HepG2 (cell line): ENCODE results near the gene TSSK6. TPM values are rescaled to one million over a fixed set of nuclear protein-coding genes. Genes with fewer than 3 reads are reported as not detected.

ENCODE experiments used
- ATAC-seq: fragments of 200-7000 bp; cut with Tn5 transposase; 3 replicates; pipeline ENCODE4 v1.9.1; 2020; ENCODE audit warnings: mild to moderate bottlenecking, moderate library complexity
- BruUV-seq: library from RNA; stranded (reverse); fragments of 400-500 nt; replicated peaks from 2 replicates; lab custom pipeline; 2021; lab: Mats Ljungman, UMichigan
- CTCF ChIA-PET: fragments of 300-600 bp; formaldehyde crosslinking; extraction: SDS; loops from one replicate; lab custom pipeline; 2021; ENCODE audit warnings: low total read pairs, inconsistent platforms, low intra/inter-chr PET ratio; lab: Yijun Ruan, JAX
- POLR2A ChIA-PET: fragments of 350-600 bp; sonication (Branson Sonifier 250); formaldehyde crosslinking; loops from one replicate; lab custom pipeline; 2020; ENCODE audit warnings: antibody characterized with exemption, inconsistent platforms; lab: Yijun Ruan, JAX
- DNase-seq: peaks from one replicate; pipeline ENCODE4 v3.0.0-alpha.2; 2015; ENCODE audit warnings: low spot score
- FAIRE-seq: peaks from 3 replicates; lab custom pipeline; 2011; peaks lifted over from hg19 to GRCh38; lab: Jason Lieb, UNC
- H2AFZ ChIP-seq: one replicate; pipeline ENCODE4 v1.6.1; 2011; ENCODE audit warnings: low read length, inconsistent platforms
- H3K27ac ChIP-seq: fragments of 300-600 bp; 3 replicates; pipeline ENCODE4 v1.8.0; 2011; ENCODE audit warnings: mixed run types, mild to moderate bottlenecking, mixed read lengths, low read length, inconsistent platforms; ENCODE audit not compliant: insufficient read depth; ENCODE audit errors: extremely low read length
- H3K27me3 ChIP-seq, 2 experiments: fragments of 200-600 bp in 1 of 2; 2 replicates in 1 of 2; 3 replicates in 1 of 2; pipeline versions ENCODE4 v1.6.0 to v1.8.0; 2011; ENCODE audit warnings: low read length in 2 of 2, mild to moderate bottlenecking in 2 of 2, moderate library complexity in 2 of 2, inconsistent platforms in 1 of 2; ENCODE audit not compliant: insufficient read depth in 2 of 2, control insufficient read depth in 1 of 2
- H3K36me3 ChIP-seq, 2 experiments: fragments of 200-600 bp in 1 of 2; replicated peaks in 1 of 2; 2 replicates in 1 of 2; 3 replicates in 1 of 2; pipeline versions ENCODE4 v1.5.1 to v1.8.0; 2011; ENCODE audit warnings: low read length in 2 of 2, inconsistent platforms in 1 of 2; ENCODE audit not compliant: insufficient read depth in 2 of 2, control insufficient read depth in 1 of 2
- H3K4me1 ChIP-seq: 2 replicates; pipeline ENCODE4 v1.5.1; 2012; ENCODE audit warnings: low read length, inconsistent platforms; ENCODE audit not compliant: insufficient read depth
- H3K4me2 ChIP-seq: 2 replicates; pipeline ENCODE4 v1.6.0; 2011; ENCODE audit warnings: low read depth, low read length, inconsistent platforms
- H3K4me3 ChIP-seq, 3 experiments: fragments of 200-600 bp in 1 of 3; sonication (generic), shearing (Covaris generic) in 1 of 3; replicated peaks in 1 of 3; 2 replicates each; pipeline ENCODE4 v1.5.1; 2011 to 2016; ENCODE audit warnings: low read length in 3 of 3, inconsistent platforms in 2 of 3, low read depth in 2 of 3, mild to moderate bottlenecking in 2 of 3, control low read depth in 1 of 3, mixed read lengths in 1 of 3; ENCODE audit not compliant: insufficient read depth in 1 of 3
- H3K79me2 ChIP-seq: one replicate; pipeline ENCODE4 v1.6.1; 2011; ENCODE audit warnings: low read length, inconsistent platforms; ENCODE audit not compliant: insufficient read depth
- H3K9ac ChIP-seq: 2 replicates; pipeline ENCODE4 v1.6.0; 2011; ENCODE audit warnings: mild to moderate bottlenecking, low read depth, low read length, inconsistent platforms; ENCODE audit not compliant: insufficient read depth
- H3K9me3 ChIP-seq: 2 replicates; pipeline ENCODE4 v1.5.1; 2012; ENCODE audit warnings: mild to moderate bottlenecking, low read length
- H4K20me1 ChIP-seq: 2 replicates; pipeline ENCODE4 v1.6.0; 2011; ENCODE audit warnings: inconsistent platforms, mild to moderate bottlenecking, low read length, moderate library complexity; ENCODE audit not compliant: insufficient read depth
- GABPB1 ChIP-seq: IDR thresholded peaks from 2 replicates; pipeline ENCODE4 v1.6.1; 2016; ENCODE audit warnings: mild to moderate bottlenecking, missing genetic modification reagents, moderate library complexity, missing compliant biosample characterization
- MEIS2 ChIP-seq: sonication (generic); formaldehyde crosslinking; IDR thresholded peaks from 2 replicates; pipeline ENCODE4 v1.9.0; 2021; ENCODE audit warnings: mild to moderate bottlenecking, missing genetic modification reagents
- MIER2 ChIP-seq: IDR thresholded peaks from 2 replicates; pipeline ENCODE4 v1.6.1; 2016; ENCODE audit warnings: missing biosample characterization, missing genetic modification reagents
- NFE2L2 ChIP-seq: fragments of 150-350 bp; IDR thresholded peaks from 2 replicates; pipeline ENCODE4 v1.6.1; 2014; ENCODE audit warnings: low read length
- SOX5 ChIP-seq: IDR thresholded peaks from 2 replicates; pipeline ENCODE4 v1.6.1; 2016; ENCODE audit warnings: borderline replicate concordance
- TBX3 ChIP-seq: fragments of 450-650 bp; IDR thresholded peaks from 2 replicates; pipeline ENCODE4 v1.6.1; 2017; ENCODE audit warnings: antibody characterized with exemption, mild to moderate bottlenecking, inconsistent platforms, borderline replicate concordance
- THYN1 ChIP-seq: sonication (generic); formaldehyde crosslinking; IDR thresholded peaks from 2 replicates; pipeline ENCODE4 v1.8.1; 2023; ENCODE audit warnings: low read depth, mild to moderate bottlenecking, moderate library complexity, missing genetic modification reagents, borderline replicate concordance
- ZBTB21 ChIP-seq: sonication (generic); formaldehyde crosslinking; IDR thresholded peaks from 2 replicates; pipeline ENCODE4 v1.4.0; 2020; ENCODE audit warnings: missing genetic modification reagents
- ZNF407 ChIP-seq: sonication (generic); formaldehyde crosslinking; IDR thresholded peaks from one replicate; pipeline ENCODE4 v1.5.1; 2020; ENCODE audit warnings: mild to moderate bottlenecking, missing genetic modification reagents; ENCODE audit errors: not compliant biosample characterization
- WGBS: methylation state at CpG from one replicate; pipeline ENCODE4 v1.1.6; 2017; ENCODE audit warnings: low lambda C conversion rate; 5-methylcytosine and 5-hydroxymethylcytosine counted together
- in situ Hi-C: cut with HindIII; loops from 2 replicates; pipeline ENCODE4 v1.10.0; 2017; ENCODE audit warnings: low pct_unique_long_range_greater_than_20kb; ENCODE audit not compliant: extremely low pct_ligation_motif_present
- intact Hi-C: fragments of 100-400 bp; cut with micrococcal nuclease; formaldehyde crosslinking; loops from one replicate; pipeline ENCODE4 v1.10.0; 2022; ENCODE audit not compliant: unreplicated experiment
- polyA plus RNA-seq, 8 experiments: library from polyadenylated mRNA; depleted of rRNA in 3 of 8; stranded (reverse) in 7 of 8; unstranded in 1 of 8; fragments of >200 nt; fragmentation: Illumina TruSeq in 4 of 8; extraction: Trizol in 4 of 8; gene quantifications; 2 replicates each; pipeline versions ENCODE4 v1.2.1 to v1.2.3, GENCODE V29; 2011 to 2016; ENCODE audit warnings: low read depth in 4 of 8, missing spikeins in 1 of 8, mixed read lengths in 1 of 8; ENCODE audit not compliant: insufficient read depth in 1 of 8
- total RNA-seq, 5 experiments: library from RNA; depleted of rRNA; stranded (reverse); fragments of >200 nt; fragmentation: Illumina TruSeq; extraction: Trizol; gene quantifications; 2 replicates each; pipeline ENCODE4 v1.2.3, GENCODE V29; 2016; ENCODE audit warnings: low read depth in 1 of 5
- TF ChIP-seq, protein P1 (sequence below): sonication (generic); formaldehyde crosslinking; IDR thresholded peaks from 2 replicates; pipeline ENCODE4 v1.4.0; 2020; ENCODE audit warnings: low read depth, missing genetic modification reagents
- TF ChIP-seq, protein P2 (sequence below), 2 experiments: sonication (generic) in 1 of 2; formaldehyde crosslinking in 1 of 2; IDR thresholded peaks; 2 replicates each; pipeline versions ENCODE4 v1.4.0 to v1.6.1; 2018 to 2020; ENCODE audit warnings: missing genetic modification reagents in 2 of 2, borderline replicate concordance in 1 of 2, low read depth in 1 of 2, mild to moderate bottlenecking in 1 of 2, missing biosample characterization in 1 of 2

The TSSK6 gene
- total and polyA plus RNA-seq, 2 of the 13 experiments (the other 11 are each of a cell fraction or from before 2014, with no cell fraction given) = 0.71 to 1.2 TPM

- peaks cover 3% of the 10 kb centered on the region; the same call in 1 of the 2 replicates for H4K20me1 ChIP-seq
- DNase-seq = no peak
- no peaks in the 10 kb centered on the region for H3K9me3 ChIP-seq
- H3K27me3 ChIP-seq = no peaks in the 10 kb centered on the region
- FAIRE-seq = no peak
- BruUV-seq = no TSS peak
- no peak overlapping the region for H3K4me3 ChIP-seq
- in situ Hi-C loops (no loop called here), intact Hi-C loops (loop anchor here (5.0 kb wide), 1 partner anchor 79 kb away; the partner anchor contains the start of gene GATAD2A)
- ChIA-PET POLR2A (no interaction called here), CTCF (no interaction called here)
- peaks cover 6 to 31% of the 10 kb centered on the region in 2 experiments; a peak in 4 of 5 replicates for H3K36me3 ChIP-seq
- no peak overlapping the region for H2AFZ ChIP-seq
- peaks cover 47% of the 10 kb centered on the region for H3K4me1 ChIP-seq
- no CpG with 5 or more reads among the region's 5 CpGs for WGBS
- no peak overlapping the region for H3K27ac ChIP-seq
- peaks cover 4% of the 10 kb centered on the region for H3K79me2 ChIP-seq
- ATAC-seq = no peak
- H3K9ac ChIP-seq = no peak overlapping the region
- no peak overlapping the region for H3K4me2 ChIP-seq
- TF ChIP-seq, protein P1, sequence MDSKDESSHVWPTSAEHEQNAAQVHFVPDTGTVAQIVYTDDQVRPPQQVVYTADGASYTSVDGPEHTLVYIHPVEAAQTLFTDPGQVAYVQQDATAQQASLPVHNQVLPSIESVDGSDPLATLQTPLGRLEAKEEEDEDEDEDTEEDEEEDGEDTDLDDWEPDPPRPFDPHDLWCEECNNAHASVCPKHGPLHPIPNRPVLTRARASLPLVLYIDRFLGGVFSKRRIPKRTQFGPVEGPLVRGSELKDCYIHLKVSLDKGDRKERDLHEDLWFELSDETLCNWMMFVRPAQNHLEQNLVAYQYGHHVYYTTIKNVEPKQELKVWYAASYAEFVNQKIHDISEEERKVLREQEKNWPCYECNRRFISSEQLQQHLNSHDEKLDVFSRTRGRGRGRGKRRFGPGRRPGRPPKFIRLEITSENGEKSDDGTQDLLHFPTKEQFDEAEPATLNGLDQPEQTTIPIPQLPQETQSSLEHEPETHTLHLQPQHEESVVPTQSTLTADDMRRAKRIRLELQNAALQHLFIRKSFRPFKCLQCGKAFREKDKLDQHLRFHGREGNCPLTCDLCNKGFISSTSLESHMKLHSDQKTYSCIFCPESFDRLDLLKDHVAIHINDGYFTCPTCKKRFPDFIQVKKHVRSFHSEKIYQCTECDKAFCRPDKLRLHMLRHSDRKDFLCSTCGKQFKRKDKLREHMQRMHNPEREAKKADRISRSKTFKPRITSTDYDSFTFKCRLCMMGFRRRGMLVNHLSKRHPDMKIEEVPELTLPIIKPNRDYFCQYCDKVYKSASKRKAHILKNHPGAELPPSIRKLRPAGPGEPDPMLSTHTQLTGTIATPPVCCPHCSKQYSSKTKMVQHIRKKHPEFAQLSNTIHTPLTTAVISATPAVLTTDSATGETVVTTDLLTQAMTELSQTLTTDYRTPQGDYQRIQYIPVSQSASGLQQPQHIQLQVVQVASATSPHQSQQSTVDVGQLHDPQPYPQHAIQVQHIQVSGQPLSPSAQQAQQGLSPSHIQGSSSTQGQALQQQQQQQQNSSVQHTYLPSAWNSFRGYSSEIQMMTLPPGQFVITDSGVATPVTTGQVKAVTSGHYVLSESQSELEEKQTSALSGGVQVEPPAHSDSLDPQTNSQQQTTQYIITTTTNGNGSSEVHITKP (CRISPR knock-in tag) = no peak
- TF ChIP-seq MIER2 (CRISPR knock-in tag) (no peak), THYN1 (CRISPR knock-in tag) (no peak), MEIS2 (CRISPR knock-in tag) (no peak), NFE2L2 (no peak), GABPB1 (CRISPR knock-in tag) (no peak), ZNF407 (CRISPR knock-in tag) (no peak), ZBTB21 (no peak), TBX3 (no peak), SOX5 (CRISPR knock-in tag) (no peak)
- TF ChIP-seq, protein P2, sequence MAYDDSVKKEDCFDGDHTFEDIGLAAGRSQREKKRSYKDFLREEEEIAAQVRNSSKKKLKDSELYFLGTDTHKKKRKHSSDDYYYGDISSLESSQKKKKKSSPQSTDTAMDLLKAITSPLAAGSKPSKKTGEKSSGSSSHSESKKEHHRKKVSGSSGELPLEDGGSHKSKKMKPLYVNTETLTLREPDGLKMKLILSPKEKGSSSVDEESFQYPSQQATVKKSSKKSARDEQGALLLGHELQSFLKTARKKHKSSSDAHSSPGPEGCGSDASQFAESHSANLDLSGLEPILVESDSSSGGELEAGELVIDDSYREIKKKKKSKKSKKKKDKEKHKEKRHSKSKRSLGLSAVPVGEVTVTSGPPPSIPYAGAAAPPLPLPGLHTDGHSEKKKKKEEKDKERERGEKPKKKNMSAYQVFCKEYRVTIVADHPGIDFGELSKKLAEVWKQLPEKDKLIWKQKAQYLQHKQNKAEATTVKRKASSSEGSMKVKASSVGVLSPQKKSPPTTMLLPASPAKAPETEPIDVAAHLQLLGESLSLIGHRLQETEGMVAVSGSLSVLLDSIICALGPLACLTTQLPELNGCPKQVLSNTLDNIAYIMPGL (CRISPR knock-in tag; IDR thresholded peaks at IDR 0.05; ENCODE audit: borderline replicate concordance in 1 of 2, low read depth in 1 of 2) = no peak
These were observed 29.4 kb downstream of the TSSK6 start for GRCh38 chr19:19485998-19486290.
